GM12873 (cell line): ENCODE results near the gene PPFIBP2.
A peak's percentile ranks its signal among the peaks of the same experiment; 100 is the strongest.

Experiments used
- CTCF ChIP-seq: IDR thresholded peaks from 2 replicates; pipeline ENCODE4 v1.5.1; 2012; ENCODE audit warnings: low read depth, mild to moderate bottlenecking, moderate library complexity, low read length, control low read depth; ENCODE audit not compliant: insufficient read depth; ENCODE audit errors: missing control alignments

PPFIBP2 gene

GRCh38 chr11:7677071-7677470 lies 163.3 kb downstream of the PPFIBP2 start:
- no peak for TF ChIP-seq CTCF

- no peak for TF ChIP-seq CTCF
Observed at GRCh38 chr11:7677796-7678201, 164.0 kb downstream of the PPFIBP2 start.

DNA sequence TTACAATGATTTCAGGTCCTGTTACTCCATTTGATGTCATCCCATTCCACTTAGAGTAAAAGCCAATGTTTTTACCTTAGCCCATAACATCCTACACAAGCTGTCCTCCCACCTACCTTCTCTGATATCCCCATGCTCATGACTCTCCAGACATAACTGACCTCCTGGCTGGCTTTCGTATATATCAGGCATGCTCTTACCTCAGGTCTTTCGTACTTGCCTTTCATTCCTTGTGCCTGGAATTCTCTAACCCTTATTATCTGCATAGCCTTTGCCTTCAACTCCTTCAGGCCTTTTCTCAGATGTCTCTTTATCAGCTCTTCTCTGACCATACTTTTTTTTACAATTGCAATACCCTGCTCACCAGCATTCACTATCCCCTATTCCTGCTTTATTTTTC lies 169.8 kb downstream of the PPFIBP2 start:
- no peak for TF ChIP-seq CTCF

GRCh38 chr11:7686761-7687160 lies 173.0 kb downstream of the PPFIBP2 start:
- TF ChIP-seq CTCF = no peak

GRCh38 chr11:7687386-7687785 lies 173.6 kb downstream of the PPFIBP2 start:
- TF ChIP-seq CTCF = no peak

- peak; percentile 81 for TF ChIP-seq CTCF
Observed at GRCh38 chr11:7688238-7688826, 174.5 kb downstream of the PPFIBP2 start.

DNA sequence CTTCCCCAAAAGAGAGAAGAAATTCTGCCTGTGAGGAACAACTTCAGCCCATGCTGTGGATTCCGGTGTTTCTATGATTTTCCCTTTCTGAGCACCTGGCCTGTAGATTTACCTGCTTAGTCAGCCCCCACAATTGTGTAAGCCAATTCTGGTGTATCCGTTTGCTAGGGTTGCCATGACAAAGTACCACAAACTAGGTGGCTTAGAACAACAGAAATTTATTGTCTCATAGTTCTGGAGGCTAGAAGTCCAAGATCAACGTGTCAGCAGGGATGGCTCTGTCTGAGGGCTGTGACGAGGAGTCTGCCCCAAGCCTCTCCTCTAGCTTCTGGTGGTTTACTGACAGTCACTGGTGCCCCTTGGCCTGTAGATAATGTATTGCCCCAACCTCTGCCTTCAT lies 175.4 kb downstream of the PPFIBP2 start:
- TF ChIP-seq CTCF = no peak
